22Rv1 (cell line): ENCODE results near the gene ZNF33B.

Experiments used
- CTCF ChIP-seq: fragments of 450-650 bp; IDR thresholded peaks from 2 replicates; pipeline ENCODE4 v1.5.1; 2017; ENCODE audit warnings: mild to moderate bottlenecking
- ZFX ChIP-seq: fragments of 450-650 bp; IDR thresholded peaks from 2 replicates; pipeline ENCODE4 v1.6.1; 2017; ENCODE audit warnings: antibody characterized with exemption, borderline replicate concordance

GRCh38 chr10:42594246-42594650 lies 44.1 kb downstream of the ZNF33B start:
- TF ChIP-seq CTCF (no peak), ZFX (no peak)
